CD4-positive, alpha-beta T cell (primary cell): ENCODE data around the gene SYNGR3. TPM values are rescaled to one million over a fixed set of nuclear protein-coding genes. Genes with fewer than 3 reads are reported as not detected.

Experiments
- ATAC-seq: fragments of 200-7000 bp; cut with Tn5 transposase; one replicate; pipeline ENCODE4 v1.10.0; 2022; ENCODE audit warnings: mild to moderate bottlenecking; ENCODE audit not compliant: poor library complexity
- CTCF ChIA-PET: fragments of 350-600 bp; sonication (Branson Sonifier 250); formaldehyde crosslinking; loops from one replicate; lab custom pipeline; 2021; ENCODE audit warnings: antibody characterized with exemption, inconsistent platforms; lab: Charles Lee
- POLR2A ChIA-PET: fragments of 350-600 bp; sonication (Branson Sonifier 250); formaldehyde crosslinking; loops from one replicate; lab custom pipeline; 2021; ENCODE audit warnings: antibody characterized with exemption, inconsistent platforms; lab: Charles Lee
- DNase-seq, 14 experiments: peaks; one replicate each; pipeline ENCODE4 v3.0.0-alpha.2; 2013 to 2020; ENCODE audit warnings: mixed read lengths in 2 of 14
- H3K27ac ChIP-seq, 2 donors: one replicate each; pipeline versions ENCODE4 v1.5.1 to v1.7.0; 2013; ENCODE audit warnings: low read length in 2 of 2, low read depth in 1 of 2, mild to moderate bottlenecking in 1 of 2
- H3K27me3 ChIP-seq, 2 experiments: 1 replicate in 1 of 2; 2 replicates in 1 of 2; pipeline versions ENCODE4 v1.6.1 to v1.7.0; 2013; ENCODE audit warnings: low read length in 2 of 2, control low read depth in 1 of 2, mild to moderate bottlenecking in 1 of 2, moderate library complexity in 1 of 2; ENCODE audit not compliant: insufficient read depth in 2 of 2, control insufficient read depth in 1 of 2
- H3K36me3 ChIP-seq: one replicate; pipeline ENCODE4 v1.6.1; 2013; ENCODE audit warnings: low read length, control low read depth; ENCODE audit not compliant: insufficient read depth
- H3K4me1 ChIP-seq: one replicate; pipeline ENCODE4 v1.6.1; 2013; ENCODE audit warnings: low read length, control low read depth; ENCODE audit not compliant: insufficient read depth
- H3K4me3 ChIP-seq: one replicate; pipeline ENCODE4 v1.5.1; 2013; ENCODE audit warnings: mild to moderate bottlenecking, low read length, moderate library complexity
- H3K9me3 ChIP-seq, 2 experiments: 1 replicate in 1 of 2; 2 replicates in 1 of 2; pipeline versions ENCODE4 v1.6.1 to v1.7.0; 2013; ENCODE audit warnings: low read length in 2 of 2, mild to moderate bottlenecking in 2 of 2, control low read depth in 1 of 2, moderate library complexity in 1 of 2; ENCODE audit not compliant: control insufficient read depth in 1 of 2, insufficient read depth in 1 of 2
- H3K27ac Mint-ChIP-seq: one replicate; pipeline ENCODE4 v1.8.0; 2020; ENCODE audit warnings: mixed read lengths
- H3K27me3 Mint-ChIP-seq: one replicate; pipeline ENCODE4 v1.8.0; 2021; ENCODE audit warnings: mixed read lengths
- H3K36me3 Mint-ChIP-seq: one replicate; pipeline ENCODE4 v1.8.0; 2021; ENCODE audit warnings: low read depth, mixed read lengths
- H3K4me1 Mint-ChIP-seq: one replicate; pipeline ENCODE4 v1.8.0; 2021; ENCODE audit warnings: low read depth, mixed read lengths
- H3K4me3 Mint-ChIP-seq: one replicate; pipeline ENCODE4 v1.8.0; 2020; ENCODE audit warnings: mild to moderate bottlenecking, mixed read lengths
- H3K9me3 Mint-ChIP-seq: one replicate; pipeline ENCODE4 v1.8.0; 2020; ENCODE audit warnings: mixed read lengths
- intact Hi-C, 2 experiments: fragments of 100-400 bp; cut with DNase I in 1 of 2; cut with micrococcal nuclease in 1 of 2; formaldehyde crosslinking; loops; one replicate each; pipeline versions ENCODE4 v1.15.1 to v1.9.0; 2023 to 2025; cut with DNase I, micrococcal nuclease
- total RNA-seq, 174 experiments: library from RNA in 2 of 174; stranded (reverse) in 2 of 174; gene quantifications; one replicate each; pipeline ENCODE4 v1.2.3 and lab custom pipeline; 2021 to 2026
- TF ChIP-seq, protein P1 (sequence below): fragments of 200-600 bp; IDR thresholded peaks from one replicate; pipeline ENCODE4 v1.8.0; 2022; ENCODE audit warnings: antibody characterized with exemption, mild to moderate bottlenecking

SYNGR3 gene
- total RNA-seq, 2 experiments from 2014 or later: 3.8 to 3.9 TPM

GRCh38 chr16:1991948-1992703 lies 2.4 kb downstream of the SYNGR3 start:
- peaks cover 0 to 18% of the 10 kb centered on the region in 2 experiments for H3K9me3 ChIP-seq
- ChIA-PET POLR2A (interaction anchor here (0.7 to 5.1 kb wide), 9 partner anchors 8 to 529 kb away, joined by 3 to 55 read pairs (median 5); partner anchors contain the start of genes AMDHD2, GFER, NOXO1 and NTHL1), CTCF (interaction anchor here (0.8 to 3.2 kb wide), 4 partner anchors 12 to 148 kb away, joined by 4 to 17 read pairs (median 6); no protein-coding TSS in a partner anchor)
- ATAC-seq (peak; percentile 86), DNase-seq (peak; percentile 95 to 100 (median 98))
- peak overlapping the region; percentile 55 for H3K4me3 ChIP-seq
- H3K4me1 Mint-ChIP-seq: peaks cover 26% of the 10 kb centered on the region
- peaks cover 20% of the 10 kb centered on the region for H3K27me3 Mint-ChIP-seq
- intact Hi-C loops: loop anchor here in 1 of 2 experiments (1.0 to 5.0 kb wide), 3 partner anchors 17 to 50 kb away; partner anchors contain the start of genes MSRB1 and ZNF598
- H3K36me3 ChIP-seq: peaks cover 3% of the 10 kb centered on the region
- peak overlapping the region; percentile 65 for H3K4me3 Mint-ChIP-seq
- TF ChIP-seq, protein P1, sequence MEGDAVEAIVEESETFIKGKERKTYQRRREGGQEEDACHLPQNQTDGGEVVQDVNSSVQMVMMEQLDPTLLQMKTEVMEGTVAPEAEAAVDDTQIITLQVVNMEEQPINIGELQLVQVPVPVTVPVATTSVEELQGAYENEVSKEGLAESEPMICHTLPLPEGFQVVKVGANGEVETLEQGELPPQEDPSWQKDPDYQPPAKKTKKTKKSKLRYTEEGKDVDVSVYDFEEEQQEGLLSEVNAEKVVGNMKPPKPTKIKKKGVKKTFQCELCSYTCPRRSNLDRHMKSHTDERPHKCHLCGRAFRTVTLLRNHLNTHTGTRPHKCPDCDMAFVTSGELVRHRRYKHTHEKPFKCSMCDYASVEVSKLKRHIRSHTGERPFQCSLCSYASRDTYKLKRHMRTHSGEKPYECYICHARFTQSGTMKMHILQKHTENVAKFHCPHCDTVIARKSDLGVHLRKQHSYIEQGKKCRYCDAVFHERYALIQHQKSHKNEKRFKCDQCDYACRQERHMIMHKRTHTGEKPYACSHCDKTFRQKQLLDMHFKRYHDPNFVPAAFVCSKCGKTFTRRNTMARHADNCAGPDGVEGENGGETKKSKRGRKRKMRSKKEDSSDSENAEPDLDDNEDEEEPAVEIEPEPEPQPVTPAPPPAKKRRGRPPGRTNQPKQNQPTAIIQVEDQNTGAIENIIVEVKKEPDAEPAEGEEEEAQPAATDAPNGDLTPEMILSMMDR: no peak
- peaks cover under 1% of the 10 kb centered on the region for H3K36me3 Mint-ChIP-seq
- H3K27ac ChIP-seq: peak overlapping the region in 1 of 2 donors; percentile 56
- H3K27ac Mint-ChIP-seq: peak overlapping the region; percentile 79
- H3K4me1 ChIP-seq: peaks cover 26% of the 10 kb centered on the region
- H3K27me3 ChIP-seq: peaks cover 13 to 15% of the 10 kb centered on the region in 2 experiments
- no peaks in the 10 kb centered on the region for H3K9me3 Mint-ChIP-seq

- H3K9me3 ChIP-seq: peaks cover 0 to 18% of the 10 kb centered on the region in 2 experiments
- peaks cover 26% of the 10 kb centered on the region for H3K4me1 ChIP-seq
- ChIA-PET POLR2A (interaction anchor here (1.0 to 5.1 kb wide), 6 partner anchors 9 to 162 kb away, joined by 3 to 55 read pairs (median 13); partner anchors contain the start of genes GFER, NOXO1, RPS2 and TBL3), CTCF (interaction anchor here (1.0 to 3.2 kb wide), 3 partner anchors 11 to 148 kb away, joined by 6 to 17 read pairs (median 6); no protein-coding TSS in a partner anchor)
- no peak for DNase-seq
- no peak overlapping the region for H3K4me3 ChIP-seq
- H3K36me3 ChIP-seq: peaks cover 5% of the 10 kb centered on the region
- peaks cover 5% of the 10 kb centered on the region for H3K36me3 Mint-ChIP-seq
- ATAC-seq: no peak
- peaks cover 13 to 15% of the 10 kb centered on the region in 2 experiments for H3K27me3 ChIP-seq
- H3K4me1 Mint-ChIP-seq: peaks cover 26% of the 10 kb centered on the region
- H3K9me3 Mint-ChIP-seq: no peaks in the 10 kb centered on the region
- peak overlapping the region in 1 of 2 donors; percentile 21 for H3K27ac ChIP-seq
- peaks cover 19% of the 10 kb centered on the region for H3K27me3 Mint-ChIP-seq
- no peak overlapping the region for H3K4me3 Mint-ChIP-seq
- peak overlapping the region; percentile 78 for H3K27ac Mint-ChIP-seq
- intact Hi-C loops: loop anchor here in 1 of 2 experiments (1.0 to 5.0 kb wide), 3 partner anchors 16 to 51 kb away; partner anchors contain the start of genes MSRB1 and ZNF598
- TF ChIP-seq, protein P1: no peak
Observed at GRCh38 chr16:1992704-1993317, 3.0 kb downstream of the SYNGR3 start.

DNA sequence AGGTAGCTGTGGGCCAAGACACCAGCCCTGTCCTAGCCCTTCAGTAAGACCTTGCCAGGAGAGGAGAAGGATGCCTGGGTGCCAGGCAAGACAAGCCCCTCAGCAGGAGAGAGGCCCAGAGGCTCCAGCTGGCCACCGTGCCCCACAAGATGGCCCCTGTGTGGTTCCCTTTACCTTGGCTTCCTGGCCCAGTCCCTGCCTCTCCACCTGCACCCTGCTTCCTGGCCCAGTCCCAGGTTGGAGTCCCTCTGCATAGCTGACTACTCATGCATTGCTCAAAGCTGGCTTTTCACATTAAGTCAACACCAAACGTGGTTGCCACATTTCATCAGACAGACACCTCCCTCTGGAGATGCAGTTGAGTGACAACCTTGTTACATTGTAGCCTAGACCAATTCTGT lies 4.0 kb downstream of the SYNGR3 start:
- Mint-ChIP-seq H3K4me3 (peak overlapping the region; percentile 82), H3K4me1 (peaks cover 23% of the 10 kb centered on the region), H3K9me3 (no peaks in the 10 kb centered on the region), H3K27ac (peak overlapping the region; percentile 78), H3K36me3 (peaks cover 13% of the 10 kb centered on the region), H3K27me3 (peaks cover 12% of the 10 kb centered on the region)
- no peak overlapping the region for H3K4me3 ChIP-seq
- POLR2A ChIA-PET: interaction anchor here (0.6 to 5.1 kb wide), 7 partner anchors 10 to 161 kb away, joined by 3 to 55 read pairs (median 5); partner anchors contain the start of genes GFER, NOXO1, RPS2 and TBL3
- peaks cover 13 to 15% of the 10 kb centered on the region in 2 experiments for H3K27me3 ChIP-seq
- H3K4me1 ChIP-seq: peaks cover 26% of the 10 kb centered on the region
- peak overlapping the region in 1 of 2 donors; percentile 44 for H3K27ac ChIP-seq
- CTCF ChIA-PET: interaction anchor here (1.0 to 2.5 kb wide), 2 partner anchors 10 to 23 kb away, joined by 6 to 7 read pairs; no protein-coding TSS in a partner anchor
- peaks cover 0 to 18% of the 10 kb centered on the region in 2 experiments for H3K9me3 ChIP-seq
- intact Hi-C loops: loop anchor here in 1 of 2 experiments (5.0 kb wide), 1 partner anchor 51 kb away; the partner anchor contains the start of gene MSRB1
- H3K36me3 ChIP-seq: peaks cover 14% of the 10 kb centered on the region
- ATAC-seq (no peak), DNase-seq (peak in 2 of 14 experiments; percentile 58 to 63)
- TF ChIP-seq, protein P1: no peak
